GM12878 (cell line): Measurements from ENCODE around the gene GPI.

Experiments
- BHLHE40 ChIP-seq, 2 experiments: fragments of 450-650 bp in 1 of 2; IDR thresholded peaks; 2 replicates each; pipeline ENCODE4 v1.6.1; 2011 to 2017; ENCODE audit warnings: low read depth in 2 of 2, borderline replicate concordance in 1 of 2, improper control_type of control experiment in 1 of 2, low read length in 1 of 2, mild to moderate bottlenecking in 1 of 2
- CHD2 ChIP-seq: IDR thresholded peaks from 2 replicates; pipeline ENCODE4 v1.6.1; 2011; ENCODE audit warnings: low read depth, low read length, improper control_type of control experiment, borderline replicate concordance
- CTCF ChIP-seq, 3 experiments: IDR thresholded peaks in 2 of 3; conservative IDR thresholded peaks in 1 of 3; 2 replicates each; pipeline ENCODE4 v1.5.1; 2011; ENCODE audit warnings: low read depth in 3 of 3, low read length in 3 of 3, mild to moderate bottlenecking in 3 of 3, control low read depth in 2 of 3, moderate library complexity in 2 of 3, inconsistent platforms in 1 of 3, mixed read lengths in 1 of 3; ENCODE audit not compliant: control insufficient read depth in 2 of 3, insufficient read depth in 1 of 3; ENCODE audit errors: extremely low read depth in 1 of 3
- KLF5 ChIP-seq: fragments of 450-650 bp; IDR thresholded peaks from 2 replicates; pipeline ENCODE4 v1.6.1; 2014; ENCODE audit warnings: mild to moderate bottlenecking; ENCODE audit not compliant: partially characterized antibody
- MXI1 ChIP-seq: fragments of 150-350 bp; IDR thresholded peaks from 2 replicates; pipeline ENCODE4 v1.6.1; 2011; ENCODE audit warnings: low read depth, mild to moderate bottlenecking, inconsistent platforms, low read length, improper control_type of control experiment
- NFXL1 ChIP-seq: fragments of 450-650 bp; IDR thresholded peaks from 2 replicates; pipeline ENCODE4 v1.6.1; 2017; ENCODE audit warnings: antibody characterized with exemption, mild to moderate bottlenecking, borderline replicate concordance
- POLR2AphosphoS5 ChIP-seq: IDR thresholded peaks from 2 replicates; pipeline ENCODE4 v1.6.1; 2011; ENCODE audit warnings: mild to moderate bottlenecking, low read length, inconsistent platforms
- SRF ChIP-seq, 2 experiments: IDR thresholded peaks; 2 replicates each; pipeline ENCODE4 v1.6.1; 2011; ENCODE audit warnings: low read depth in 2 of 2, low read length in 2 of 2, mild to moderate bottlenecking in 1 of 2, moderate library complexity in 1 of 2
- TCF12 ChIP-seq: IDR thresholded peaks from 2 replicates; pipeline ENCODE4 v1.6.1; 2011; ENCODE audit warnings: low read depth, mild to moderate bottlenecking, low read length
- ZNF24 ChIP-seq: fragments of 450-650 bp; IDR thresholded peaks from 2 replicates; pipeline ENCODE4 v1.6.1; 2017; ENCODE audit warnings: antibody characterized with exemption, mild to moderate bottlenecking
- TF ChIP-seq, protein P1 (sequence below): fragments of 450-650 bp; IDR thresholded peaks from 2 replicates; pipeline ENCODE4 v1.6.1; 2017; ENCODE audit warnings: mild to moderate bottlenecking
- TF ChIP-seq, protein P2 (sequence below): IDR thresholded peaks from 2 replicates; pipeline ENCODE4 v1.6.1; 2012; ENCODE audit warnings: mild to moderate bottlenecking, low read depth, low read length

DNA sequence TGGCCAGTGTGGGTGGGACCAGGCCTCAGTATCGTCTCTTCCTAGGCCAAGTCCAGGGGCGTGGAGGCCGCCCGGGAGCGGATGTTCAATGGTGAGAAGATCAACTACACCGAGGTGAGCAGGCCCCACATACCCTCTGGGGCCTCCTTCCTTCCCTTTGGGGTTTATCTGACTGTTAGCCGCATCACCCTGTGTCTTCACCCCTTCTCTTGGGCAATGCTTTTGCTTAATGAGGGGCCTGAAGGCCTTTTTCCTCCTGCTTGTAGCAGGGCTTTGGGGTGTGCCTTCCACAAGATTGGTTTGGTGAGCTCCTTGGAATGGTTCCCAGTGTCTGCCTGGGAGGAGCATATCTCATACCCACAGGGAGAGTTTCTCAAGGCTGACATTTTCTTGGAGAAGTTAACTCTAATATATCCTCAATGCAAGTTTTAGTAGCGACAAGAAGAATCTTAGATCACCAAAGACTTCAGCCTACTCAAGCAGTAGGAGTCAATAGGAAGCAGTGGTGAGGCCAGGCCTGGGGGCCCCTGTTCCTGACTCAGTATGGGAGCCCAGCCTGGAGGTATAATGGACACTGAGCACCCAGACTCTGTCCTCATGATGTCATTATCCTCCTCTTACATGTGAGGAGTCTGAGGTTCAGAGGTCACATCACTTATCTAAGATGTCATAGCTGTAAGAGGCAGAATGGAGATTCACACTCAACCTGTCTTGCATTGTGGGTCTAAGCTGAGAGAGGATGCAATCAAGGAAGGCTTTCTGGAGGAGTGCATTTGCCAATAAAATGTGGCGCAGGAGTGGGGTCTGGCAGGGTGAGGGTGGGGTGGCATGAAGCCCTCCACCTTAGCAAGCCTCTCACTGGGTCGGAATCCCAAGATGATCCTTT lies 2.0 kb downstream of the GPI start:
- TF ChIP-seq ZNF24 (no peak), KLF5 (no peak), CTCF (IDR thresholded peaks at IDR 0.05 in 2 of 3, conservative IDR thresholded peaks at IDR 0.05 in 1 of 3; ENCODE audit: control insufficient read depth in 2 of 3, extremely low read depth in 1 of 3, insufficient read depth in 1 of 3, low read depth in 3 of 3, low read length in 3 of 3) (no peak), NFXL1 (no peak), CHD2 (no peak), SRF (IDR thresholded peaks at IDR 0.05; ENCODE audit: low read depth in 2 of 2, low read length in 2 of 2) (no peak), TCF12 (no peak), POLR2AphosphoS5 (no peak), BHLHE40 (IDR thresholded peaks at IDR 0.05; ENCODE audit: borderline replicate concordance in 1 of 2, low read depth in 2 of 2, low read length in 1 of 2) (no peak), MXI1 (no peak)
- TF ChIP-seq, protein P1, sequence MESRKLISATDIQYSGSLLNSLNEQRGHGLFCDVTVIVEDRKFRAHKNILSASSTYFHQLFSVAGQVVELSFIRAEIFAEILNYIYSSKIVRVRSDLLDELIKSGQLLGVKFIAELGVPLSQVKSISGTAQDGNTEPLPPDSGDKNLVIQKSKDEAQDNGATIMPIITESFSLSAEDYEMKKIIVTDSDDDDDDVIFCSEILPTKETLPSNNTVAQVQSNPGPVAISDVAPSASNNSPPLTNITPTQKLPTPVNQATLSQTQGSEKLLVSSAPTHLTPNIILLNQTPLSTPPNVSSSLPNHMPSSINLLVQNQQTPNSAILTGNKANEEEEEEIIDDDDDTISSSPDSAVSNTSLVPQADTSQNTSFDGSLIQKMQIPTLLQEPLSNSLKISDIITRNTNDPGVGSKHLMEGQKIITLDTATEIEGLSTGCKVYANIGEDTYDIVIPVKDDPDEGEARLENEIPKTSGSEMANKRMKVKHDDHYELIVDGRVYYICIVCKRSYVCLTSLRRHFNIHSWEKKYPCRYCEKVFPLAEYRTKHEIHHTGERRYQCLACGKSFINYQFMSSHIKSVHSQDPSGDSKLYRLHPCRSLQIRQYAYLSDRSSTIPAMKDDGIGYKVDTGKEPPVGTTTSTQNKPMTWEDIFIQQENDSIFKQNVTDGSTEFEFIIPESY = no peak
- TF ChIP-seq, protein P2, sequence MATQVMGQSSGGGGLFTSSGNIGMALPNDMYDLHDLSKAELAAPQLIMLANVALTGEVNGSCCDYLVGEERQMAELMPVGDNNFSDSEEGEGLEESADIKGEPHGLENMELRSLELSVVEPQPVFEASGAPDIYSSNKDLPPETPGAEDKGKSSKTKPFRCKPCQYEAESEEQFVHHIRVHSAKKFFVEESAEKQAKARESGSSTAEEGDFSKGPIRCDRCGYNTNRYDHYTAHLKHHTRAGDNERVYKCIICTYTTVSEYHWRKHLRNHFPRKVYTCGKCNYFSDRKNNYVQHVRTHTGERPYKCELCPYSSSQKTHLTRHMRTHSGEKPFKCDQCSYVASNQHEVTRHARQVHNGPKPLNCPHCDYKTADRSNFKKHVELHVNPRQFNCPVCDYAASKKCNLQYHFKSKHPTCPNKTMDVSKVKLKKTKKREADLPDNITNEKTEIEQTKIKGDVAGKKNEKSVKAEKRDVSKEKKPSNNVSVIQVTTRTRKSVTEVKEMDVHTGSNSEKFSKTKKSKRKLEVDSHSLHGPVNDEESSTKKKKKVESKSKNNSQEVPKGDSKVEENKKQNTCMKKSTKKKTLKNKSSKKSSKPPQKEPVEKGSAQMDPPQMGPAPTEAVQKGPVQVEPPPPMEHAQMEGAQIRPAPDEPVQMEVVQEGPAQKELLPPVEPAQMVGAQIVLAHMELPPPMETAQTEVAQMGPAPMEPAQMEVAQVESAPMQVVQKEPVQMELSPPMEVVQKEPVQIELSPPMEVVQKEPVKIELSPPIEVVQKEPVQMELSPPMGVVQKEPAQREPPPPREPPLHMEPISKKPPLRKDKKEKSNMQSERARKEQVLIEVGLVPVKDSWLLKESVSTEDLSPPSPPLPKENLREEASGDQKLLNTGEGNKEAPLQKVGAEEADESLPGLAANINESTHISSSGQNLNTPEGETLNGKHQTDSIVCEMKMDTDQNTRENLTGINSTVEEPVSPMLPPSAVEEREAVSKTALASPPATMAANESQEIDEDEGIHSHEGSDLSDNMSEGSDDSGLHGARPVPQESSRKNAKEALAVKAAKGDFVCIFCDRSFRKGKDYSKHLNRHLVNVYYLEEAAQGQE = no peak
